Heart left ventricle (tissue), 16 donors: ENCODE data around the gene NOTCH3. TPM values are rescaled to one million over a fixed set of nuclear protein-coding genes. Genes with fewer than 3 reads are reported as not detected.

Source experiments
- ATAC-seq, 4 donors: fragments of 200-7000 bp; cut with Tn5 transposase; one replicate each; pipeline ENCODE4 v1.9.1; 2020 to 2022; ENCODE audit warnings: moderate library complexity in 4 of 4, mild to moderate bottlenecking in 3 of 4, moderate number of reproducible peaks in 1 of 4
- DNase-seq, 5 donors: peaks; one replicate each; pipeline ENCODE4 v3.0.0-alpha.2; 2020
- H3K27ac ChIP-seq, 12 donors: fragments of 200-600 bp; sonication (generic) in 4 of 12; one replicate each; pipeline versions ENCODE4 v1.5.0 to v1.8.0; 2016 to 2022; ENCODE audit warnings: mild to moderate bottlenecking in 2 of 12
- H3K27me3 ChIP-seq, 9 donors: fragments of 200-600 bp; sonication (generic) in 2 of 9; one replicate each; pipeline versions ENCODE4 v1.5.1 to v1.8.0; 2016 to 2022; ENCODE audit warnings: mild to moderate bottlenecking in 3 of 9
- H3K36me3 ChIP-seq, 9 donors: fragments of 200-600 bp; sonication (generic) in 2 of 9; one replicate each; pipeline versions ENCODE4 v1.5.0 to v1.8.0; 2018 to 2022; ENCODE audit warnings: mild to moderate bottlenecking in 2 of 9
- H3K4me1 ChIP-seq, 12 donors: fragments of 200-600 bp; sonication (generic) in 4 of 12; one replicate each; pipeline versions ENCODE4 v1.5.0 to v1.8.0; 2016 to 2022; ENCODE audit warnings: mild to moderate bottlenecking in 3 of 12
- H3K4me3 ChIP-seq, 12 donors: fragments of 200-600 bp; sonication (generic) in 4 of 12; one replicate each; pipeline versions ENCODE4 v1.5.0 to v1.8.0; 2017 to 2022; ENCODE audit warnings: mild to moderate bottlenecking in 9 of 12, moderate library complexity in 4 of 12
- H3K9me3 ChIP-seq, 12 donors: fragments of 200-600 bp; sonication (generic) in 4 of 12; one replicate each; pipeline versions ENCODE4 v1.5.0 to v1.8.0; 2016 to 2022; ENCODE audit warnings: mild to moderate bottlenecking in 1 of 12
- POLR2A ChIP-seq, 2 donors: fragments of 450-650 bp; IDR thresholded peaks; one replicate each; pipeline ENCODE4 v1.6.1; 2017; ENCODE audit warnings: antibody characterized with exemption in 2 of 2, mild to moderate bottlenecking in 2 of 2, moderate library complexity in 2 of 2
- WGBS, 4 donors: extraction: QIAGEN DNeasy Blood & Tissue Kit in 2 of 4; methylation state at CpG; one replicate each; pipeline versions ENCODE4 v1.1.5 to v1.1.7; 2013 to 2018; 5-methylcytosine and 5-hydroxymethylcytosine counted together
- intact Hi-C, 10 donors: fragments of 100-400 bp; cut with DNase I; formaldehyde crosslinking; loops; one replicate each; pipeline versions ENCODE4 v1.11.1 to v1.14.2; 2022
- polyA plus RNA-seq, 2 donors: library from polyadenylated mRNA; stranded (reverse); fragments of 200-250 nt; gene quantifications; one replicate each; pipeline ENCODE4 v1.2.3, GENCODE V29; 2013
- total RNA-seq, 9 donors: library from RNA; depleted of rRNA in 2 of 9; stranded (reverse); fragments of >200 nt in 2 of 9; fragmentation: NEBNext Ultra II Directional in 3 of 9; extraction: Animal tissue kit (Norgen Biotek cat#: 25700) in 3 of 9; gene quantifications; one replicate each; pipeline versions ENCODE4 v1.1.0 to v1.2.4, GENCODE V29; 2016 to 2023
- TF ChIP-seq, protein P1 (sequence below), 12 donors: fragments of 200-600 bp; sonication (generic) in 4 of 12; IDR thresholded peaks; one replicate each; pipeline versions ENCODE4 v1.5.0 to v1.8.0; 2018 to 2022; ENCODE audit warnings: antibody characterized with exemption in 12 of 12, mild to moderate bottlenecking in 5 of 12
- donor health status: ischemic (EF 13 %, LVEDD 7.1; RV severe dilation, severe dysfunction).
- donor health status: healthy with polysubstance abuse.
- donor health status: DM: no; HTN: yes; CAD: no.
- donor health status: DM: no; HTN: no; CAD: no.
- donor health status: ischemic (EF 25% LVEDD 6.9; RV normal size, moderate dysfunction).
- donor health status: ischemic (EF 25% LVEDD 5.7; RV mildly dilated, moderate dysfunction).
- donor health status: healthy.
- donor health status: DM: yes; HTN: yes; CAD: no.
- donor health status: ischemic (EF 35%, LVEDD 5.7; RV mildly dilated, moderate dysfunction).
- donor health status: nonischemic (EF 11% LVEDD 7.7; RV severe dilation, severe dysfunction).
- donor health status: DM: yes; HTN: yes; CAD: no.
- donor health status: PGD.
- donor health status: ischemic (EF 29% LVEDD 5.4; RV normal size, mild dysfunction).
- donor health status: nonischemic (EF 23%, LVEDD 6.1; RV moderate dilation, normal function).

The NOTCH3 gene
- total and polyA plus RNA-seq, 11 donors: 16.7 to 77.2 (median 29.6) TPM

DNA sequence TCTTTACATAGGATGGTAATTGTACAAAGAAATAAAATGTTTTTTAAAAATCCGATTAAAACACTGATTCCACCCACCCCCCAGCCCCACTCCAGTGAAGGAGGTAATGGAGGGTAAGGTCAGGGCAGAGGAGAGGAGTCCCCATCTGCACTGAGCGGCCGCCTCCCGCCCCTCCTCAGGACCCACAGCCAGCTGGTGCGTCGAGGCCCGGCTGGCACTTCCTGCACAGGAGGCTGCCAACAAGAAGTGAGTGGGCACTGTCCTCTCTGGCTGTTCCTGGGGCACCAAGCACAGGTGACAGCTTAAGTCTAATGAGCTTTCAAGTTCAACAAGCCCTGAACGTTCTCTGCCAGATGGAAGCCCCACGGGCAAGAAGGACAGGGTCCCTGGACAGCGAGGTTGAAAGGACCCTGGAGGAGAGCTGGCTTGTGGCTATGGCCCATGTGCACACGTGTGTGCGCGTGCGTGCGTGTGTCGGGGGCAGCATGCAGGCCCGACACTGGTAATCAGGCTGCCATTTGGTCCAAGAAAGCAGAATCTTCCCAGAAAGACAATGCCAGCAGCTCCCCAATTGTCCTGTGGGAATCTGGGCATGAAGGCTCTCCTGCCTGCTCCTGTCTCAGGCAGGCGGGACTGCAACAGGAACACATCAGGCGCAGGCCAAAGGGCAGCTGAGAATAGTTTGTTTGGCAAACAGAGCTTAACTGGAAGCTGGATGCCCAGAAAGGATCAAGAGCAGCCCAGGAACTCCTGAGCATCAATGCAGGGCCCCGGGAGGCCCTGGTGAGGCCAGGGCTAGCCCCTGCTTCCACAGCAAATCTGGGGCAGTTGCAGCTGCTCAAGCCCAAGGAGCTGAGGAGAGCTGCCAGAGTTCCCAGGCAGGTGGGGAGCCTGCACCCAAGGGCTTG is 46.6 kb upstream of the NOTCH3 start:
- Histone ChIP-seq H3K36me3 (peaks cover 0 to 78% (median 45%) of the 10 kb centered on the region in 9 donors), H3K4me3 (no peak overlapping the region), H3K27me3 (no peaks in the 10 kb centered on the region), H3K4me1 (peaks cover 17 to 90% (median 64%) of the 10 kb centered on the region in 12 donors), H3K9me3 (no peaks in the 10 kb centered on the region), H3K27ac (peak overlapping the region in 11 of 12 donors; percentile 78 to 99 (median 91))
- DNase-seq: peak in 2 of 5 donors; percentile 49 to 51
- WGBS, 4 donors: 61 to 78% (median 67%) methylated on average over 18 to 20 of the region's 20 CpGs
- TF ChIP-seq, protein P1, sequence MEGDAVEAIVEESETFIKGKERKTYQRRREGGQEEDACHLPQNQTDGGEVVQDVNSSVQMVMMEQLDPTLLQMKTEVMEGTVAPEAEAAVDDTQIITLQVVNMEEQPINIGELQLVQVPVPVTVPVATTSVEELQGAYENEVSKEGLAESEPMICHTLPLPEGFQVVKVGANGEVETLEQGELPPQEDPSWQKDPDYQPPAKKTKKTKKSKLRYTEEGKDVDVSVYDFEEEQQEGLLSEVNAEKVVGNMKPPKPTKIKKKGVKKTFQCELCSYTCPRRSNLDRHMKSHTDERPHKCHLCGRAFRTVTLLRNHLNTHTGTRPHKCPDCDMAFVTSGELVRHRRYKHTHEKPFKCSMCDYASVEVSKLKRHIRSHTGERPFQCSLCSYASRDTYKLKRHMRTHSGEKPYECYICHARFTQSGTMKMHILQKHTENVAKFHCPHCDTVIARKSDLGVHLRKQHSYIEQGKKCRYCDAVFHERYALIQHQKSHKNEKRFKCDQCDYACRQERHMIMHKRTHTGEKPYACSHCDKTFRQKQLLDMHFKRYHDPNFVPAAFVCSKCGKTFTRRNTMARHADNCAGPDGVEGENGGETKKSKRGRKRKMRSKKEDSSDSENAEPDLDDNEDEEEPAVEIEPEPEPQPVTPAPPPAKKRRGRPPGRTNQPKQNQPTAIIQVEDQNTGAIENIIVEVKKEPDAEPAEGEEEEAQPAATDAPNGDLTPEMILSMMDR (IDR thresholded peaks at IDR 0.05): no peak
- TF ChIP-seq POLR2A (IDR thresholded peaks at IDR 0.05): no peak
- no peak for ATAC-seq
- intact Hi-C loops: loop anchor here in 2 of 10 donors (5.0 kb wide), 1 partner anchor 70 kb away; no protein-coding TSS in a partner anchor

DNA sequence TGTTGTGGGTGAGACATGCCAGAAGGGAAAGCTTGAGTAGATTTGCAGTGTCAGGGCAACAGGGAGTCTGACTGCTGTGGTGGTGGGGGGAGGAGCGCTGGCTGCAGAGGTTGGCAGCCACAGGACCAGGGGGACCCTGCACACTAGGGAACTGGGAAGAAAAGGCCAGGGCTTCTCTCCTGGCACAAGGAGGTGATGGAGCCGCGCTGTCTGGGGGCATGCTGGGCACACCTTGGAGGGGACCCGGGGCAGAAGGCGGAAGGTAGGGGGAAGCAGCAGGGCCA is 45.3 kb upstream of the NOTCH3 start:
- no peaks in the 10 kb centered on the region for H3K9me3 ChIP-seq
- intact Hi-C loops: loop anchor here in 2 of 10 donors (5.0 kb wide), 1 partner anchor 69 kb away; no protein-coding TSS in a partner anchor
- no peaks in the 10 kb centered on the region for H3K27me3 ChIP-seq
- H3K4me1 ChIP-seq: peaks cover 17 to 83% (median 55%) of the 10 kb centered on the region in 12 donors
- peak overlapping the region; percentile 19 to 99 (median 89) for H3K27ac ChIP-seq
- TF ChIP-seq, protein P1 (IDR thresholded peaks at IDR 0.05): no peak
- TF ChIP-seq POLR2A (IDR thresholded peaks at IDR 0.05): no peak
- DNase-seq (no peak), ATAC-seq (no peak)
- 79 to 90% (median 86%) methylated on average over 5 of the region's 5 CpGs for WGBS, 4 donors
- no peak overlapping the region for H3K4me3 ChIP-seq
- H3K36me3 ChIP-seq: peaks cover 0 to 81% (median 53%) of the 10 kb centered on the region in 9 donors

DNA sequence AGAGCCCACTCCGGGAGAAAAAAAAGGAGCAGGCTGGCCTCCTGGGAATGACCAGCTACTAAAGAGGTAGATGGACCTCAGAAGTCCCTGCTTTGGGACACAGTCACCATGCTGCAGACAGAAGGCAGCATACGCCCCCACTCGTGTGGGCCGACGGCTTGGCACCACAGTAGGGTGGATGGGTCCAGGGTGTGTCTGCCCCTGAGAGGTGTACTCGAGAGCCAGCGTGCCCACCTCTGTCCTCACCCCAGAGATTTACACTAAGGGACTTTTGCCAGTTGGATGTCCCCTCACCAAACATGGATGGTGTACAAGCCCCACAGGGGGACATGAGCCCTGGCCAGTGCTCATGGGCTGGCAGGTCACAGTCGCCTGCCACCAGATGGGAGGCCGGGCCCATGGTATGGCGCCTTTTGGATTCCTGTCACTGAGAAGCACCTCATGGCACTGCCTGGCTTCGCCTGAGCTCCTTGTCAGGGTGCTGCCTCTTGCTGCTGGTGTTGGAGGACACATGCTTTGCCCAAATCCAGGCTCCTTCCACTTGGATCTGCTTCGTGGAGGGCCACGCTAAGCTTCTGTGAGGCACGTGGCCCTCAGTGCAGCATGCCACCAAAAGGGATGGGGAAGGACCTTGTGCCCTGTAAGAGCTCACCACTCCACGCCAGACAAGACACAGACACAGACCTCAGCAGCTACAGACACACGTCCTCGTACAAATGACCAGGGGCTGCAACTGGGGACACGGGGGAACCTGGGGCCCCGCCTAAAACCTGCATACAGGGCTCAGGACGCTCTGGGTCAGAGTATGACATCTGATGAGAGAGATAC is 44.8 kb upstream of the NOTCH3 start:
- H3K27ac ChIP-seq: peak overlapping the region in 10 of 12 donors; percentile 44 to 99 (median 88)
- no peak overlapping the region for H3K4me3 ChIP-seq
- DNase-seq (no peak), ATAC-seq (no peak)
- H3K9me3 ChIP-seq: no peaks in the 10 kb centered on the region
- no peak for TF ChIP-seq POLR2A (IDR thresholded peaks at IDR 0.05)
- TF ChIP-seq, protein P1 (IDR thresholded peaks at IDR 0.05): no peak
- H3K27me3 ChIP-seq: no peaks in the 10 kb centered on the region
- intact Hi-C loops: loop anchor here in 2 of 10 donors (5.0 kb wide), 1 partner anchor 68 kb away; no protein-coding TSS in a partner anchor
- H3K36me3 ChIP-seq: peaks cover 0 to 87% (median 58%) of the 10 kb centered on the region in 9 donors
- 84 to 90% (median 87%) methylated on average over 17 to 20 of the region's 20 CpGs for WGBS, 4 donors
- peaks cover 12 to 83% (median 49%) of the 10 kb centered on the region in 12 donors for H3K4me1 ChIP-seq
